CD4-positive, alpha-beta T cell (primary cell): ENCODE results near the gene ME3. TPM values are rescaled to one million over a fixed set of nuclear protein-coding genes. Genes with fewer than 3 reads are reported as not detected.

Experiments
- ATAC-seq: fragments of 200-7000 bp; cut with Tn5 transposase; one replicate; pipeline ENCODE4 v1.10.0; 2022; ENCODE audit warnings: mild to moderate bottlenecking; ENCODE audit not compliant: poor library complexity
- CTCF ChIA-PET: fragments of 350-600 bp; sonication (Branson Sonifier 250); formaldehyde crosslinking; loops from one replicate; lab custom pipeline; 2021; ENCODE audit warnings: antibody characterized with exemption, inconsistent platforms; lab: Charles Lee
- POLR2A ChIA-PET: fragments of 350-600 bp; sonication (Branson Sonifier 250); formaldehyde crosslinking; loops from one replicate; lab custom pipeline; 2021; ENCODE audit warnings: antibody characterized with exemption, inconsistent platforms; lab: Charles Lee
- DNase-seq, 14 experiments: peaks; one replicate each; pipeline ENCODE4 v3.0.0-alpha.2; 2013 to 2020; ENCODE audit warnings: mixed read lengths in 2 of 14
- H3K27ac ChIP-seq, 2 donors: one replicate each; pipeline versions ENCODE4 v1.5.1 to v1.7.0; 2013; ENCODE audit warnings: low read length in 2 of 2, low read depth in 1 of 2, mild to moderate bottlenecking in 1 of 2
- H3K27me3 ChIP-seq, 2 experiments: 1 replicate in 1 of 2; 2 replicates in 1 of 2; pipeline versions ENCODE4 v1.6.1 to v1.7.0; 2013; ENCODE audit warnings: low read length in 2 of 2, control low read depth in 1 of 2, mild to moderate bottlenecking in 1 of 2, moderate library complexity in 1 of 2; ENCODE audit not compliant: insufficient read depth in 2 of 2, control insufficient read depth in 1 of 2
- H3K36me3 ChIP-seq: one replicate; pipeline ENCODE4 v1.6.1; 2013; ENCODE audit warnings: low read length, control low read depth; ENCODE audit not compliant: insufficient read depth
- H3K4me1 ChIP-seq: one replicate; pipeline ENCODE4 v1.6.1; 2013; ENCODE audit warnings: low read length, control low read depth; ENCODE audit not compliant: insufficient read depth
- H3K4me3 ChIP-seq: one replicate; pipeline ENCODE4 v1.5.1; 2013; ENCODE audit warnings: mild to moderate bottlenecking, low read length, moderate library complexity
- H3K9me3 ChIP-seq, 2 experiments: 1 replicate in 1 of 2; 2 replicates in 1 of 2; pipeline versions ENCODE4 v1.6.1 to v1.7.0; 2013; ENCODE audit warnings: low read length in 2 of 2, mild to moderate bottlenecking in 2 of 2, control low read depth in 1 of 2, moderate library complexity in 1 of 2; ENCODE audit not compliant: control insufficient read depth in 1 of 2, insufficient read depth in 1 of 2
- H3K27ac Mint-ChIP-seq: one replicate; pipeline ENCODE4 v1.8.0; 2020; ENCODE audit warnings: mixed read lengths
- H3K27me3 Mint-ChIP-seq: one replicate; pipeline ENCODE4 v1.8.0; 2021; ENCODE audit warnings: mixed read lengths
- H3K36me3 Mint-ChIP-seq: one replicate; pipeline ENCODE4 v1.8.0; 2021; ENCODE audit warnings: low read depth, mixed read lengths
- H3K4me1 Mint-ChIP-seq: one replicate; pipeline ENCODE4 v1.8.0; 2021; ENCODE audit warnings: low read depth, mixed read lengths
- H3K4me3 Mint-ChIP-seq: one replicate; pipeline ENCODE4 v1.8.0; 2020; ENCODE audit warnings: mild to moderate bottlenecking, mixed read lengths
- H3K9me3 Mint-ChIP-seq: one replicate; pipeline ENCODE4 v1.8.0; 2020; ENCODE audit warnings: mixed read lengths
- intact Hi-C, 2 experiments: fragments of 100-400 bp; cut with DNase I in 1 of 2; cut with micrococcal nuclease in 1 of 2; formaldehyde crosslinking; loops; one replicate each; pipeline versions ENCODE4 v1.15.1 to v1.9.0; 2023 to 2025; cut with DNase I, micrococcal nuclease
- total RNA-seq, 174 experiments: library from RNA in 2 of 174; stranded (reverse) in 2 of 174; gene quantifications; one replicate each; pipeline ENCODE4 v1.2.3 and lab custom pipeline; 2021 to 2026
- TF ChIP-seq, protein P1 (sequence below): fragments of 200-600 bp; IDR thresholded peaks from one replicate; pipeline ENCODE4 v1.8.0; 2022; ENCODE audit warnings: antibody characterized with exemption, mild to moderate bottlenecking

ME3 gene
- total RNA-seq, 2 experiments from 2014 or later = 9.1 to 10.6 TPM

DNA sequence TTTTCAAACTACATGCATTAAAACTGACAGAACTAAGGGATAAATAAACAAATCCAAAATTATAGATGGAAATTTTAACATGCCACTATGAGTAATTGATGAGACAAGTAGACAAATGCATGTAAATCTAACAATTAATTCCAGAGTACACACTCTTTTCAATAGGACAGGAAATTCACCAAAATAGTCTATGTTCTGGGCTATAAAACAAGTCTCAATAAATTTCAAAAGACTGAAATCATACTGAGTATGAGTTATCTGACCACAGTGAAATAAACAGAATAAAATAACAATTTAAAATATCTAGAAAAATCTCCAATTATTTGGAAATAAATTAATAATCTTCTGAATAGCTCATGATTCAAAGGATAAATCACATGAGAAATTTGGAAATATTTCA is 38.5 kb upstream of the ME3 start:
- no peaks in the 10 kb centered on the region for H3K36me3 ChIP-seq
- intact Hi-C loops = no loop called here
- no peaks in the 10 kb centered on the region for H3K4me1 Mint-ChIP-seq
- H3K4me3 ChIP-seq = no peak overlapping the region
- ChIA-PET POLR2A (no interaction called here), CTCF (no interaction called here)
- H3K27me3 ChIP-seq = no peaks in the 10 kb centered on the region
- no peak for ATAC-seq
- no peak for DNase-seq
- H3K27me3 Mint-ChIP-seq = peaks cover 10% of the 10 kb centered on the region
- H3K9me3 ChIP-seq = no peaks in the 10 kb centered on the region
- no peak overlapping the region for H3K27ac ChIP-seq
- H3K9me3 Mint-ChIP-seq = no peaks in the 10 kb centered on the region
- no peak overlapping the region for H3K4me3 Mint-ChIP-seq
- no peak overlapping the region for H3K27ac Mint-ChIP-seq
- TF ChIP-seq, protein P1, sequence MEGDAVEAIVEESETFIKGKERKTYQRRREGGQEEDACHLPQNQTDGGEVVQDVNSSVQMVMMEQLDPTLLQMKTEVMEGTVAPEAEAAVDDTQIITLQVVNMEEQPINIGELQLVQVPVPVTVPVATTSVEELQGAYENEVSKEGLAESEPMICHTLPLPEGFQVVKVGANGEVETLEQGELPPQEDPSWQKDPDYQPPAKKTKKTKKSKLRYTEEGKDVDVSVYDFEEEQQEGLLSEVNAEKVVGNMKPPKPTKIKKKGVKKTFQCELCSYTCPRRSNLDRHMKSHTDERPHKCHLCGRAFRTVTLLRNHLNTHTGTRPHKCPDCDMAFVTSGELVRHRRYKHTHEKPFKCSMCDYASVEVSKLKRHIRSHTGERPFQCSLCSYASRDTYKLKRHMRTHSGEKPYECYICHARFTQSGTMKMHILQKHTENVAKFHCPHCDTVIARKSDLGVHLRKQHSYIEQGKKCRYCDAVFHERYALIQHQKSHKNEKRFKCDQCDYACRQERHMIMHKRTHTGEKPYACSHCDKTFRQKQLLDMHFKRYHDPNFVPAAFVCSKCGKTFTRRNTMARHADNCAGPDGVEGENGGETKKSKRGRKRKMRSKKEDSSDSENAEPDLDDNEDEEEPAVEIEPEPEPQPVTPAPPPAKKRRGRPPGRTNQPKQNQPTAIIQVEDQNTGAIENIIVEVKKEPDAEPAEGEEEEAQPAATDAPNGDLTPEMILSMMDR = no peak
- H3K36me3 Mint-ChIP-seq = no peaks in the 10 kb centered on the region
- H3K4me1 ChIP-seq = no peaks in the 10 kb centered on the region

DNA sequence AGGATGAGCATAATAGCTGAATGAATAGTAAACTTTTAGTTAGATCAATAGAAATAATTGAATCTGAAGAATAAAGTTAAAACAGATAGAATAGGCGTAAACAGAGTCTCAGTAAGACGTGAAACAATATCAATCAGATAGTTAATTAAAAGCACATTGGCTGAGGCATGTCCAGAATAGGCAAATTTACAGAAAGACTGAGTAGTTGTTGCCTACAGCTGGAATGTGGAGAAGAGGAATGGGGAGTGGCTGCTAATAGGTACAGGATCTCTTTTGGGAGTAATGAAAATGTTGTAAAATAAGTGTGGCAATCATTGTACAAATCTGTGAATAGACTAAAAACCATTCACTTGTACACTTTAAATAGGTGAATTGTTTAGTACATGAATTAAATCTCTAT is 36.3 kb upstream of the ME3 start:
- Histone ChIP-seq H3K4me3 (no peak overlapping the region), H3K27ac (no peak overlapping the region), H3K9me3 (no peaks in the 10 kb centered on the region), H3K27me3 (no peaks in the 10 kb centered on the region), H3K36me3 (no peaks in the 10 kb centered on the region), H3K4me1 (no peaks in the 10 kb centered on the region)
- Mint-ChIP-seq H3K4me1 (no peaks in the 10 kb centered on the region), H3K36me3 (no peaks in the 10 kb centered on the region), H3K27me3 (peaks cover 19% of the 10 kb centered on the region), H3K27ac (no peak overlapping the region), H3K9me3 (no peaks in the 10 kb centered on the region), H3K4me3 (no peak overlapping the region)
- ATAC-seq (no peak), DNase-seq (no peak)
- CTCF ChIA-PET = no interaction called here
- TF ChIP-seq, protein P1 = no peak
- intact Hi-C loops = no loop called here
- POLR2A ChIA-PET = no interaction called here

DNA sequence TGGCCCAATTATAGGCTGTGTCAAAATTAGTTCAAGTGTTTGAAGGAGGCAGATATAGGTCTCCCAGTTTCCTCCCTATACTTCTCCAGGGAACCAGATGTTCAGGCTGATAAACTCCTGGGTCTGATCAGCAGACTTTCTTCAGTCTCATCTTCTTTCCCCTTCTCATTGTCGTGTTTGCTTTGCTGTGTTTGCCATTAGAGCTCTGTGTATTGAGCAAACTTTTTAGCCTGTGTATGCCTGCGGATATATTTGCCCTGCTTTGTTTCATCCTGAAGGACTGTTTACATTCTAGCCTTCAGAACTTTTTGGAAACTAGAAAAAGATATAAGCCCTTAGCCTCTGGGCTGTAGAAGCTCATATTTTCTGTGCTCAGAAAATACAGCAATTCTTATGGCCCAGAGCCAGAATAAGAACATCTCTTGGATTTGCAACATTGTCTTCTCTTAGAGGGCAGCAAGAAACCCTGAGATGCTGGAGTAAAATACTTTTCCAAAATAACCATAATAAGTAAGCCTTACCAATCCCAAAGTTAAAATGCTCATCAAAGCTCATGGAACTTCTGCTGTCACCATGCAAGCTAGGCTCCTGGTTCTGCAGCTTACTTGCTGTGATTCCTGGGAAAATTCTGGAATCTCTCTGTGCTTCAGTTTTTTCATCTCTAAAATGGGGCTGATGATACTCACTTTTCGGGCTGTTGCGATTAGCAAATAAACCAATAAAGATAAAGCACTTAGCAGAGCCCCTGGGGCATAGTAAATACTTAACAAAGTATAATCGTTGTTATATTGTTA is 34.1 kb upstream of the ME3 start:
- Histone ChIP-seq H3K9me3 (no peaks in the 10 kb centered on the region), H3K27ac (no peak overlapping the region), H3K36me3 (no peaks in the 10 kb centered on the region), H3K4me1 (no peaks in the 10 kb centered on the region), H3K27me3 (no peaks in the 10 kb centered on the region), H3K4me3 (no peak overlapping the region)
- ChIA-PET POLR2A (no interaction called here), CTCF (no interaction called here)
- DNase-seq (no peak), ATAC-seq (no peak)
- no peaks in the 10 kb centered on the region for H3K9me3 Mint-ChIP-seq
- H3K27me3 Mint-ChIP-seq = peaks cover 19% of the 10 kb centered on the region
- no peaks in the 10 kb centered on the region for H3K4me1 Mint-ChIP-seq
- intact Hi-C loops = no loop called here
- TF ChIP-seq, protein P1 = no peak
- H3K27ac Mint-ChIP-seq = no peak overlapping the region
- no peaks in the 10 kb centered on the region for H3K36me3 Mint-ChIP-seq
- H3K4me3 Mint-ChIP-seq = no peak overlapping the region
